ENCODE results near the gene HTT. TPM values are rescaled to one million over a fixed set of nuclear protein-coding genes. Genes with fewer than 3 reads are reported as not detected.

HTT gene
- total RNA-seq (2022; extraction: Qiagen RNA extraction; ENCODE audit: low read depth), result 10.7 to 14.1 TPM (median 12.0 TPM) in 5 replicates

DNA sequence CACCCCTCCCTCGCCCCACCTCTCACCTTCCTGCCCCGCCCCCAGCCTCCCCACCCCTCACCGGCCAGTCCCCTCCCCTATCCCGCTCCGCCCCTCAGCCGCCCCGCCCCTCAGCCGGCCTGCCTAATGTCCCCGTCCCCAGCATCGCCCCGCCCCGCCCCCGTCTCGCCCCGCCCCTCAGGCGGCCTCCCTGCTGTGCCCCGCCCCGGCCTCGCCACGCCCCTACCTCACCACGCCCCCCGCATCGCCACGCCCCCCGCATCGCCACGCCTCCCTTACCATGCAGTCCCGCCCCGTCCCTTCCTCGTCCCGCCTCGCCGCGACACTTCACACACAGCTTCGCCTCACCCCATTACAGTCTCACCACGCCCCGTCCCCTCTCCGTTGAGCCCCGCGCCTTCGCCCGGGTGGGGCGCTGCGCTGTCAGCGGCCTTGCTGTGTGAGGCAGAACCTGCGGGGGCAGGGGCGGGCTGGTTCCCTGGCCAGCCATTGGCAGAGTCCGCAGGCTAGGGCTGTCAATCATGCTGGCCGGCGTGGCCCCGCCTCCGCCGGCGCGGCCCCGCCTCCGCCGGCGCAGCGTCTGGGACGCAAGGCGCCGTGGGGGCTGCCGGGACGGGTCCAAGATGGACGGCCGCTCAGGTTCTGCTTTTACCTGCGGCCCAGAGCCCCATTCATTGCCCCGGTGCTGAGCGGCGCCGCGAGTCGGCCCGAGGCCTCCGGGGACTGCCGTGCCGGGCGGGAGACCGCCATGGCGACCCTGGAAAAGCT, at the start of gene HTT, which contains the start of gene HTT-AS:
Gene HTT (plus strand): TSS at position 604 of the 768 bp plus-strand sequence. CDS start 145 bp downstream, at position 749.
Gene HTT-AS (minus strand): TSS at position 461 of the 768 bp plus-strand sequence.

GRCh38 chr4:3248811-3249661, 174.6 kb downstream of the HTT start, which contains the start of gene MSANTD1:
Gene MSANTD1, plus strand, starts transcription at chr4:3249159. Its CDS starts 64 bp downstream, at chr4:3249223.

GRCh38 chr4:3292571-3293400, 218.3 kb downstream of the HTT start, which contains the start of gene RGS12:
Gene RGS12, plus strand, starts transcription at chr4:3293021. Its CDS starts 23,150 bp downstream, at chr4:3316171.

Other genes with a start within 250 kb of the HTT start
- 69.1 to 85.6 TPM (median 78.5 TPM) in 5 replicates for gene ADD1, start 230.8 kb upstream of the HTT start, total RNA-seq (2022; extraction: Qiagen RNA extraction; ENCODE audit: low read depth)
- 27.6 to 32.0 TPM (median 30.0 TPM) in 5 replicates for gene NOP14, start 111.3 kb upstream of the HTT start, total RNA-seq (2022; extraction: Qiagen RNA extraction; ENCODE audit: low read depth)
- 0.76 to 1.8 TPM (median 1.3 TPM) in 5 replicates for gene GRK4, start 111.1 kb upstream of the HTT start, total RNA-seq (2022; extraction: Qiagen RNA extraction; ENCODE audit: low read depth)
- not detected in 5 replicates for gene HTT-AS, start 143 bp upstream of the HTT start, total RNA-seq (2022; extraction: Qiagen RNA extraction; ENCODE audit: low read depth)
- gene MSANTD1, start 174.5 kb downstream of the HTT start, total RNA-seq (2022; extraction: Qiagen RNA extraction; ENCODE audit: low read depth), result 0.07 to 0.13 TPM (median 0.09 TPM) in 4 of 5 replicates, not detected in the other
- 8.3 to 10.4 TPM (median 9.6 TPM) in 5 replicates for gene RGS12, start 218.3 kb downstream of the HTT start, total RNA-seq (2022; extraction: Qiagen RNA extraction; ENCODE audit: low read depth)

Data from A549 treated with CpdA at 1 μM for 4 hours (cell line).